ENCODE data around the gene PRKCA. TPM values are rescaled to one million over a fixed set of nuclear protein-coding genes. Genes with fewer than 3 reads are reported as not detected.

PRKCA gene
- total and polyA plus RNA-seq, 3 experiments from 2014 or later, result 1.8 to 74.1 (median 73.9) TPM

DNA sequence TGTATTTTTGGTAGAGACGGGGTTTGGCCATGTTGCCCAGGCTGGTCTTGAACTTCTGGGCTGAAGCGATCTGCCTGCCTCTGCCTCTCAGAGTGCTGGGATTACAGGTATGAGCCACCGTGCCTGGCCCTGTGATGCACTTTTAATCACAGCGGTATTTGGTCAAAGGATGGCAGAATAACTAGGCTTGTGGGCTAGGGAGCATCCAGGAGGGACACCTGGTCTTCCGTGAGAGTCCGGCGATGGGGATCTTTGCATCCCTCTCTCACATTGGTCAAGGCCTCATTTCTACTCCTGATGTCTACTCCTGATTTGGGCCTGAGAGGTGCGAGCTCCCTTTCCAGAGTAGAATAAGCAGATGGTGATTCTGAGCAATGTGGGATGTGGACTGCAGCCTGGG, 274.6 kb downstream of the PRKCA start:
- peak overlapping the region in 1 of 8 donors; percentile 14 for H3K27ac Mint-ChIP-seq
- H3K27me3 Mint-ChIP-seq, result peaks cover 0 to 1% of the 10 kb centered on the region in 2 donors
- Histone ChIP-seq H3K27me3 (ENCODE audit: insufficient read depth, low read length, poor library complexity, severe bottlenecking) (no peaks in the 10 kb centered on the region), H3K4me3 (ENCODE audit: low read length) (no peak overlapping the region), H3K9me3 (ENCODE audit: low read length) (no peaks in the 10 kb centered on the region), H3K4me1 (ENCODE audit: insufficient read depth, low read length) (no peaks in the 10 kb centered on the region), H3K36me3 (ENCODE audit: insufficient read depth, low read length) (no peaks in the 10 kb centered on the region), H3K27ac (ENCODE audit: low read depth, low read length) (no peak overlapping the region)
- POLR2A ChIA-PET, result no interaction called here
- CTCF ChIA-PET, result interaction anchor here (2.7 kb wide), 1 partner anchor 10 kb away, joined by 6 read pairs; no protein-coding TSS in a partner anchor
- H3K4me3 Mint-ChIP-seq, result no peak overlapping the region
- peaks cover 3 to 13% (median 3%) of the 10 kb centered on the region in 3 donors for H3K4me1 Mint-ChIP-seq
- peaks cover 0 to 4% (median under 1%) of the 10 kb centered on the region in 5 donors for H3K9me3 Mint-ChIP-seq
- no peak for DNase-seq
- peaks cover 0 to 6% (median 4%) of the 10 kb centered on the region in 3 donors for H3K36me3 Mint-ChIP-seq

DNA sequence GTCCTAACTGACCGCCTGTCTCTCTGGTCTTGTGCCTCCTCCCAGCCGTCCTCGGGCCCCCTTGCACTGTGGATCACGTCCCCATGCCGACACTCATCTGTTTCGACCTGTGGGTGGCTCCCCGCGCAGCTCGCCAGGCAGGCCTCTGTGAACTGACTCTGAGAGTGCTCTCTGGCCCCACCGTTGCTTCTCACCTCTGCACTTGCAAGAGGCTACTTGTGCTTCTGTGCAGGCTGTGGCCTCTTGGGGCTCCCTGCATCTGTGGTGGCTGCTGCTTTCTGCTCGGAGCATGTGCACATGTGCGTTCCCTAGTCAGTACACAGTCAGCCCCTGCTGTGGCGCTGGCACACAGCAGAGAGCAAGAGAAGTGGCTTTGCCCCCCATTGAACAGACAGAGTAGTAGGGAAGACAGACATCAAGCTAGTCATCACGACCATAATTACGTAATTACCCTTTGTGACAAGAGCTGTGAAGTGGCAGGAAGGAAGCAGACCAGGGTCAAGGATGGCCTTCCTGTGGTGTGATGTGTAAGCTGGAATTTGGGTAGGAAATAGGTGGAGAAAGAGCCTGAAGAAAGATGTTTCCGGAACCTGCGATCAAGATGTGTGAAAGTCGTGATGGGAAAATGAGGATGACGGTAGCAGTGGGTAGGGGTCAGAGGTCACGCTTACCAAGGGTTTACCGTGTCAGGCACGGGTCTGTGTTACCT, 276.5 kb downstream of the PRKCA start:
- no peak for DNase-seq

DNA sequence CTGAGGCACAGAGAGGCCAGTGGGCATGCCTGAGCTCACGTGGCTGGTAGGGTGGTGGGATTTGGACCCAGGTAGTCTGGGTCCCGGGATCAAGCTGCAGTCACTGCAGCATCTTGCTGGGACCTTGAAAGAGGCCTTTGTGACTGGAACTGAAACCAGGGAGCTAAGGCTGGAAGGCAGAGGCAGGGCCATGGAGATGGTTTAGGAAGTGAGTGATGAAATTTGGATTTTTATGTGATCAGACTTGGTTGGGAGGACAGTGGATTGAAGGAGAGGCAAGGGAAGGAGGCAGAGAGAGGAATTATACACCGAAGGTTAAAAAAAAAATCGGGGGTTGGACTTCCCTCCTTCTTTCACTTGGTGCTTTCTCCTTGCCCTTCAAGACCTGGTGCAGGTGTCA, 277.1 kb downstream of the PRKCA start:
- peaks cover 3 to 17% (median 3%) of the 10 kb centered on the region in 3 donors for H3K4me1 Mint-ChIP-seq
- no peaks in the 10 kb centered on the region for H3K27me3 ChIP-seq (ENCODE audit: insufficient read depth, low read length, poor library complexity, severe bottlenecking)
- H3K36me3 ChIP-seq (ENCODE audit: insufficient read depth, low read length), result no peaks in the 10 kb centered on the region
- peaks cover 0 to 9% (median 8%) of the 10 kb centered on the region in 3 donors for H3K36me3 Mint-ChIP-seq
- no peak overlapping the region for H3K4me3 ChIP-seq (ENCODE audit: low read length)
- CTCF ChIA-PET, result no interaction called here
- POLR2A ChIA-PET, result no interaction called here
- no peak for DNase-seq
- H3K27me3 Mint-ChIP-seq, result peaks cover 0 to 1% of the 10 kb centered on the region in 2 donors
- no peak overlapping the region for H3K27ac ChIP-seq (ENCODE audit: low read depth, low read length)
- peaks cover 0 to 5% (median 2%) of the 10 kb centered on the region in 5 donors for H3K9me3 Mint-ChIP-seq
- peak overlapping the region in 1 of 8 donors; percentile 75 for H3K27ac Mint-ChIP-seq
- H3K4me3 Mint-ChIP-seq, result no peak overlapping the region
- H3K9me3 ChIP-seq (ENCODE audit: low read length), result no peaks in the 10 kb centered on the region
- no peaks in the 10 kb centered on the region for H3K4me1 ChIP-seq (ENCODE audit: insufficient read depth, low read length)

More for the DNA sequence above, 276.5 kb downstream of the PRKCA start:
- Mint-ChIP-seq H3K4me3 (no peak overlapping the region), H3K36me3 (peaks cover 0 to 9% (median 8%) of the 10 kb centered on the region in 3 donors), H3K27ac (peak overlapping the region in 1 of 8 donors; percentile 3), H3K4me1 (peaks cover 3 to 17% (median 3%) of the 10 kb centered on the region in 3 donors), H3K27me3 (peaks cover 0 to 1% of the 10 kb centered on the region in 2 donors), H3K9me3 (peaks cover 0 to 5% (median 2%) of the 10 kb centered on the region in 5 donors)
- H3K4me1 ChIP-seq (ENCODE audit: insufficient read depth, low read length), result no peaks in the 10 kb centered on the region
- ChIA-PET POLR2A (no interaction called here), CTCF (no interaction called here)
- no peaks in the 10 kb centered on the region for H3K9me3 ChIP-seq (ENCODE audit: low read length)
- H3K36me3 ChIP-seq (ENCODE audit: insufficient read depth, low read length), result no peaks in the 10 kb centered on the region
- H3K27me3 ChIP-seq (ENCODE audit: insufficient read depth, low read length, poor library complexity, severe bottlenecking), result no peaks in the 10 kb centered on the region
- H3K4me3 ChIP-seq (ENCODE audit: low read length), result no peak overlapping the region
- no peak overlapping the region for H3K27ac ChIP-seq (ENCODE audit: low read depth, low read length)

DNA sequence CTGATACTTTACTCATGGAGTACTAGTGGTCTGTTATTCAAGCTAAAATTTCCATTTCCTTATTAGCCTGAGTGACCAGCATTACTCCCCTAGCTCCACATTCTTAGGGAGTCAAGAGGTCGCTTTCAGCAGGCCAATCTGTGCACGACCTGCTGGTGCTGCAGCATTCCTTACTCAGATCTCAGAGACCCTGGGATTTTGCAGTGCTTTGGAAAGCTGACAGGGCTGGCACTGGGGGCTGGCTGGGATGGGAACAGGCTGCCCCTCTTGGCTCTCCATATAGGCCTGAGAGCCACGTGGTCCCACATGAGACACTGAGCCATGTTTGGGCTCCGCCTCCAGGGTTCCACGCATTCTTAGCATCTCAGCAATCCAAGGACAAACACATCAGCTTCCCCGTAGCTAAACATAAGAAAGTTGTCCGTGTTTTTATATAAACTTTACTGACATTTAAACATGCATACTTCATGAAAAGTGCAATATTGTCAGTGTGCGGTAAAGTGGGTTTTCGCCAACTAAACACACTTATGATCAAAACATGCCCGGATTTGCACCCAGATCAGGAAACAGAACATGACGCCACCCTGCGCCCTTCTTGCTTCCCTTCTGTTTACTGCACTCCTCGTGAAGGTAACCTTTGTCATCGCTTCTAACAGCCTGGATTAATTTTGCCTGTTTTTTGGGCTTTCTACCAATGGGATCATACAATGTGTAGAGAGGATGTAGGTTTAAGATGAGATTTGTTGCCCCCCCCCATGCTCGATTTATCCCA, 278.0 kb downstream of the PRKCA start:
- H3K27ac ChIP-seq (ENCODE audit: low read depth, low read length), result no peak overlapping the region
- H3K9me3 ChIP-seq (ENCODE audit: low read length), result no peaks in the 10 kb centered on the region
- CTCF ChIA-PET, result no interaction called here
- H3K27me3 ChIP-seq (ENCODE audit: insufficient read depth, low read length, poor library complexity, severe bottlenecking), result no peaks in the 10 kb centered on the region
- H3K9me3 Mint-ChIP-seq, result peaks cover 0 to 5% (median 2%) of the 10 kb centered on the region in 5 donors
- no peaks in the 10 kb centered on the region for H3K4me1 ChIP-seq (ENCODE audit: insufficient read depth, low read length)
- peaks cover 3 to 17% (median 6%) of the 10 kb centered on the region in 3 donors for H3K4me1 Mint-ChIP-seq
- H3K27me3 Mint-ChIP-seq, result peaks cover 0 to 1% of the 10 kb centered on the region in 2 donors
- DNase-seq, result no peak
- no peak overlapping the region for H3K4me3 Mint-ChIP-seq
- peaks cover 0 to 9% (median 8%) of the 10 kb centered on the region in 3 donors for H3K36me3 Mint-ChIP-seq
- H3K36me3 ChIP-seq (ENCODE audit: insufficient read depth, low read length), result no peaks in the 10 kb centered on the region
- POLR2A ChIA-PET, result no interaction called here
- H3K4me3 ChIP-seq (ENCODE audit: low read length), result no peak overlapping the region
- H3K27ac Mint-ChIP-seq, result peak overlapping the region in 1 of 8 donors; percentile 75

DNA sequence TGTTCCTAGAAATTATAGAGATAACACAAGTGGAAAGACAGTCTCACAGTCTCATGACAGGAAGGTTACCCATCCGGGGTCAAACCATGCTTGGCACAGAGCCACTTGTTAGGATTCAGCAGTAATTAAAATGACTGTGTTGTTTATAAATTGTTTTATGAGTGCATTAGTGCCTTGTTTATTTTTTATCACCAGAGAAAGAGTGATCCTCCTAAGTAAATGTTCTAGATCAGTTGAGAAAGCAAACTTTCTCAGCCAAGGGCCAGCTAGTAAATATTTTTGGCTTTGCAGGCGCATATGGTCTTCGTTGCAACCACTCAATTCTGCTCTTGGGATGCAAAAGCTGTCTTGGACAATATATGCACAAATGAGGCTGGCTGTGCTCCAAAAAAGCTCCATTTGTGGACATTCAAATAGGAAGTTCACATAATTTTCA, 278.6 kb downstream of the PRKCA start:
- POLR2A ChIA-PET, result no interaction called here
- CTCF ChIA-PET, result no interaction called here
- H3K4me1 ChIP-seq (ENCODE audit: insufficient read depth, low read length), result no peaks in the 10 kb centered on the region
- no peaks in the 10 kb centered on the region for H3K27me3 ChIP-seq (ENCODE audit: insufficient read depth, low read length, poor library complexity, severe bottlenecking)
- no peak overlapping the region for H3K27ac Mint-ChIP-seq
- H3K27me3 Mint-ChIP-seq, result peaks cover 0 to 1% of the 10 kb centered on the region in 2 donors
- no peak overlapping the region for H3K4me3 ChIP-seq (ENCODE audit: low read length)
- no peaks in the 10 kb centered on the region for H3K36me3 ChIP-seq (ENCODE audit: insufficient read depth, low read length)
- DNase-seq, result no peak
- H3K9me3 Mint-ChIP-seq, result peaks cover 0 to 5% (median 2%) of the 10 kb centered on the region in 5 donors
- no peak overlapping the region for H3K4me3 Mint-ChIP-seq
- peaks cover 0 to 9% (median 8%) of the 10 kb centered on the region in 3 donors for H3K36me3 Mint-ChIP-seq
- H3K9me3 ChIP-seq (ENCODE audit: low read length), result no peaks in the 10 kb centered on the region
- H3K27ac ChIP-seq (ENCODE audit: low read depth, low read length), result no peak overlapping the region
- H3K4me1 Mint-ChIP-seq, result peaks cover 6 to 21% (median 8%) of the 10 kb centered on the region in 3 donors

DNA sequence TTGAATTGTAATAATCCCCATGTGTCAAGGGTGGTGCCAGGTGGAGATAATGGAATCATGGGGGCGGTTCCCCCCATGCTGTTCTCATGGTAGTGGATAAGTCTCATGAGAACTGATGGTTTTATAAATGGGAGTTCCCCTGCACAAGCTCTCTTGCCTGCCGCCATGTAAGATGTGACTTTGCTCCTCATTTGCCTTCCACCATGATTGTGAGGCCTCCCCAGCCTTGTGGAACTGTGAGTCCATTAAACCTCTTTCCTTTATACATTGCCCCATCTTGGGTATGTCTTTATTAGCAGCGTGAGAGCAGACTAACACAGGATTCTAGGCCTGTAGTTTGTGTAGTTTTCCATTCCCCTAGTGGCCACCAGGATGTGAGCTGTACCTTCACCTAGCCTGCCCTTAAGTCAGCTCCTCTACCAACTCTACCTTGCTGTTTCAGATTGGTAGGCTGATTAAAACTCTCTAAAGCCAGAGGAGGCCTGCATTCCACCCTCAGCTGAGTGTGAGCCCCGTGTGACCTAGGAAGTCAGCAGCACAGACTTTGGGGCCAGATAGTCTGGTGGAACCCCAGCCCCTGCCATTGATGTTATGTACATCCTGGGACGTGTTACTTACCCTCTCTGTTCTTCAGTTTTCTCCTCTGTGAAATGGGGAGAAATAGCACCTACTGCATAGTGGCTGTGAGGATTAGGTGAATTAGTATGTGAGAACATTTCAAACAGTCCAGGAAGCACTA, 280.1 kb downstream of the PRKCA start:
- DNase-seq, result no peak
- H3K36me3 ChIP-seq (ENCODE audit: insufficient read depth, low read length), result no peaks in the 10 kb centered on the region
- Mint-ChIP-seq H3K9me3 (peaks cover 0 to 5% (median 2%) of the 10 kb centered on the region in 5 donors), H3K4me3 (no peak overlapping the region), H3K36me3 (peaks cover 0 to 9% (median 8%) of the 10 kb centered on the region in 3 donors), H3K4me1 (peaks cover 9 to 30% (median 10%) of the 10 kb centered on the region in 3 donors), H3K27me3 (peaks cover 0 to 1% of the 10 kb centered on the region in 2 donors), H3K27ac (peak overlapping the region in 2 of 8 donors; percentile 38 to 64)
- POLR2A ChIA-PET, result no interaction called here
- H3K27ac ChIP-seq (ENCODE audit: low read depth, low read length), result no peak overlapping the region
- CTCF ChIA-PET, result no interaction called here
- no peaks in the 10 kb centered on the region for H3K27me3 ChIP-seq (ENCODE audit: insufficient read depth, low read length, poor library complexity, severe bottlenecking)
- H3K9me3 ChIP-seq (ENCODE audit: low read length), result no peaks in the 10 kb centered on the region
- no peak overlapping the region for H3K4me3 ChIP-seq (ENCODE audit: low read length)
- no peaks in the 10 kb centered on the region for H3K4me1 ChIP-seq (ENCODE audit: insufficient read depth, low read length)

DNA sequence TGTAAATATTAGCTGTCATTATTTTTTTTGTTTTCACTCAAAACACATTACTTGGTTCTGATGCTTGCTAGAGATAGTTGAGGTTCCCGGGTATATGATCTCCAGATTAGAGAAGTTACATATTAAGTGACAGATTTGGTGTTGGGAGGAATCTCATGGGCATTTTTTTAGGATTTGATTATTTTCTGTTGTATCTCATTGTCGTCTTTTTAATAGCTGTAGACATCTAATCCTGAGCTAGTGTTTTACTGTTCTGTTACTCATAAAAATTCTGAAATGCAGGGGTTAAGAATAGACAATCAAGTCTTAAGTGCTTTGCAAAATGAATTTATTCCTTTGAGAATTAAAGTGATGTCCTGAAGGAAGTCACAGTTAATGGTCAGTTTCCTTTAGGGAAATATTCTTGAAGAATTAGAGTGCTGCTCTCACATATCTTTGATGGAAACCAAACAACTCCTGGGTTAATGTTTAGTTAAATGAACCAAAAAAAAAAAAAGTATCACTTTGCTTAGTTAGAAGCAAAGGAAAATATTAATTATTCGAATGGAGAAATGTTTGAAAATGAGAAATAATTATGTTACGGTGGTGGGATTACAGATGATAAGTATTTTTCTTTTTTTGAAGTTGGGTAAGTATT, 280.8 kb downstream of the PRKCA start:
- DNase-seq, result no peak
- Histone ChIP-seq H3K27ac (ENCODE audit: low read depth, low read length) (no peak overlapping the region), H3K4me1 (ENCODE audit: insufficient read depth, low read length) (no peaks in the 10 kb centered on the region), H3K36me3 (ENCODE audit: insufficient read depth, low read length) (no peaks in the 10 kb centered on the region), H3K27me3 (ENCODE audit: insufficient read depth, low read length, poor library complexity, severe bottlenecking) (no peaks in the 10 kb centered on the region), H3K9me3 (ENCODE audit: low read length) (no peaks in the 10 kb centered on the region), H3K4me3 (ENCODE audit: low read length) (no peak overlapping the region)
- Mint-ChIP-seq H3K27ac (peak overlapping the region in 1 of 8 donors; percentile 42), H3K27me3 (peaks cover 0 to 1% of the 10 kb centered on the region in 2 donors), H3K36me3 (peaks cover 0 to 9% (median 6%) of the 10 kb centered on the region in 3 donors), H3K4me3 (no peak overlapping the region), H3K9me3 (peaks cover 0 to 5% (median 2%) of the 10 kb centered on the region in 5 donors), H3K4me1 (peaks cover 14 to 35% (median 14%) of the 10 kb centered on the region in 3 donors)
- ChIA-PET POLR2A (no interaction called here), CTCF (no interaction called here)

Data from CD8-positive, alpha-beta memory T cell (primary cell).